Activated naive CD4-positive, alpha-beta T cell treated with anti-CD3 and anti-CD28 coated beads, Interleukin-2, amount 10 ng/mL, durations not matched to agents 7 days and 5 days (primary cell): Measurements from ENCODE around the gene F2.

ENCODE experiments used
- CTCF ChIA-PET: fragments of 350-600 bp; sonication (Branson Sonifier 250); formaldehyde crosslinking; loops from one replicate; lab custom pipeline; 2021; ENCODE audit warnings: antibody characterized with exemption; lab: Charles Lee
- DNase-seq: peaks from one replicate; pipeline ENCODE4 v3.0.0-alpha.2; 2020
- H3K27ac Mint-ChIP-seq: one replicate; pipeline ENCODE4 v1.8.0; 2021; ENCODE audit warnings: mild to moderate bottlenecking, moderate library complexity, mixed read lengths
- H3K27me3 Mint-ChIP-seq: one replicate; pipeline ENCODE4 v1.8.0; 2021; ENCODE audit warnings: mild to moderate bottlenecking, mixed read lengths
- H3K36me3 Mint-ChIP-seq: one replicate; pipeline ENCODE4 v1.8.0; 2021; ENCODE audit warnings: mixed read lengths
- H3K4me1 Mint-ChIP-seq: one replicate; pipeline ENCODE4 v1.8.0; 2021; ENCODE audit warnings: mixed read lengths
- H3K4me3 Mint-ChIP-seq: one replicate; pipeline ENCODE4 v1.8.0; 2021; ENCODE audit warnings: mild to moderate bottlenecking, moderate library complexity, mixed read lengths
- H3K9me3 Mint-ChIP-seq: one replicate; pipeline ENCODE4 v1.8.0; 2021; ENCODE audit warnings: mixed read lengths

F2 gene

DNA sequence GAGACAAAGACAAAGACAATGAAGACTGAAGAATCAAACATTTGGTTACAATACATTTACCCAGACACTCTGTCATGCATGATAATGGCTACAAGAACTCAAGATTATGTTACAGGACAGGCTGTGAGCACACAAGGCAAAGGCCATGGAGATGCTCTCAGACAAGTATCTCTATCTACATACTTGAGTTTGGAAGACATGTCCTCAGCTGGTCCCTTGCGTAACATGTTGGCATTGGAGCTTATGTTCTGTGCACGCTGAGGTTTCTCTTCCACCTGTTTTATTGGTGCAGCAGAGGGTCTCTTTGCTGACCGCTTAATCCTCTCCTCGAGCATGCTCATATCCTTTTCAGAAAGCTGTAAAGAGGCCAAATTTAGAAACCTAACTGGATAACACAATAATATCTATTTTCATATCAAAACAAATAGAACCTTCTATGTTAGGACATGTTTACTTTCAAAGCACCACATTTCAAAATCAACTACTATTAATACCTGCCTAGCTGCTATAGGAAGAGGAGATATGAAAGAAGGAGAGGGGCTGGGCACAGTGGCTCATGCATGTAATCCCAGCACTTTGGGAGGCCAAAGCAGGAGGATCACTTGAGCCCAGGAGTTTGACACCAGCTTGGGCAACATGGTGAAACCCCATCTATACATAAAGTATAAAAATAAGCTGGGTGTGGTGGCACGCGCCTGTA is 41.6 kb downstream of the F2 start:
- H3K27ac Mint-ChIP-seq = peak overlapping the region; percentile 25
- no peaks in the 10 kb centered on the region for H3K9me3 Mint-ChIP-seq
- CTCF ChIA-PET = no interaction called here
- no peaks in the 10 kb centered on the region for H3K27me3 Mint-ChIP-seq
- H3K4me1 Mint-ChIP-seq = no peaks in the 10 kb centered on the region
- no peak for DNase-seq
- peaks cover 64% of the 10 kb centered on the region for H3K36me3 Mint-ChIP-seq
- no peak overlapping the region for H3K4me3 Mint-ChIP-seq

DNA sequence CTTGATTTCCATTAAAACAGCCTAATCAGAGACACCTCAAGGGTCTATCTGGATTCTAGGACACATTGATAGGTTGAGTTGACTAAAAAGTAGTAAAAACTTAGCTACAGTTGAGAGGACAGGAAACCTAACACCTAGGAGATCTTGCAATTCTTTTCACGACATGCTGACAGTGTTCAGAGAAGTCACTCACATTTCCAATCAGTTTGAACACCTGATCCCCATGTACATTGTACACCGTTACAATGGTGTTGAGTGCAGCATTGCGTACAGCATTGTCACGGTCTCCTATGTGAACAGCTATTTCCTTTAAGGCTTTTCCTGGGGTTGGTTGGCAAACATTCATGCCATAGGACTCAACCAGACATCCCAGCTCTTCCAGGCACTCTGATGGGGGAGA is 42.8 kb downstream of the F2 start:
- Mint-ChIP-seq H3K4me3 (no peak overlapping the region), H3K4me1 (no peaks in the 10 kb centered on the region), H3K9me3 (no peaks in the 10 kb centered on the region), H3K27ac (no peak overlapping the region), H3K27me3 (no peaks in the 10 kb centered on the region), H3K36me3 (peaks cover 59% of the 10 kb centered on the region)
- CTCF ChIA-PET = no interaction called here
- no peak for DNase-seq

DNA sequence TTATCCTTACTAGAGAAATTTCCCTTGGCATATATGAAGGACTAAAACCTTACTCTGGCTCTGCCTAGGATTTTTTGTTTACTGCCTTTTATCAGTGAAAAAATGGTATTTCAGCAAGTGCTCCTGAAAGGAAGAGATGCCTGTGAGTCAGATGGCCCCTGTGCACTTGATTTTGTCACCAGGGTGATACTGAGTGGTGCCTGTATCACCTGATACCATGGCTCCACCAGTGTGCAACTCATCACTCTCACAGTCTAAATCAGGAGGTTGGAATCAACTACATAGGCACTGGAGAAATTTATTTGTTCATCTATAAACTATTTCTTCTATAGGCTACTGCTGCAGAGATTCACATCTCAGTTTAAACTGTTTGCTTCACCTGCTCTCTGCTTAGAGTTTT is 43.2 kb downstream of the F2 start:
- no peaks in the 10 kb centered on the region for H3K9me3 Mint-ChIP-seq
- H3K4me1 Mint-ChIP-seq = no peaks in the 10 kb centered on the region
- no peak overlapping the region for H3K27ac Mint-ChIP-seq
- CTCF ChIA-PET = no interaction called here
- peaks cover 59% of the 10 kb centered on the region for H3K36me3 Mint-ChIP-seq
- DNase-seq = no peak
- H3K27me3 Mint-ChIP-seq = no peaks in the 10 kb centered on the region
- H3K4me3 Mint-ChIP-seq = no peak overlapping the region

DNA sequence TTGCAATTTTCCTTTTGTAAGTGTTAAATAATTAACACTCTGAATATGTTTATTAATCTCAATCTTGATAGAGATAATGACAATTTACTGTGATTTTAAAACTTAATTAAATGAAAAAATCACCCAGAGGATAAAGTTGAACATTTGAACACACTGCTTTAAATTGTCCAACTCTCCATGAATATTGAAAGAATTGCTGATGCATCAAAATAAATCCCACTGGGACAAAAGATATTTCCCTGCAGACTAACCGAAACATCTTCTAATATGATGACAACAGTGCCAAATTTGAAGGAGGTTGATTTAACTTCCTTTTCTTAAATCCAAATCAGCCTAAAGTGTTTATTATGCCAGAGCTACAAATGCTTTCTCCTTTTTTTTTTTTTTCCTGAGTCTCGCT is 47.6 kb downstream of the F2 start:
- DNase-seq = no peak

DNA sequence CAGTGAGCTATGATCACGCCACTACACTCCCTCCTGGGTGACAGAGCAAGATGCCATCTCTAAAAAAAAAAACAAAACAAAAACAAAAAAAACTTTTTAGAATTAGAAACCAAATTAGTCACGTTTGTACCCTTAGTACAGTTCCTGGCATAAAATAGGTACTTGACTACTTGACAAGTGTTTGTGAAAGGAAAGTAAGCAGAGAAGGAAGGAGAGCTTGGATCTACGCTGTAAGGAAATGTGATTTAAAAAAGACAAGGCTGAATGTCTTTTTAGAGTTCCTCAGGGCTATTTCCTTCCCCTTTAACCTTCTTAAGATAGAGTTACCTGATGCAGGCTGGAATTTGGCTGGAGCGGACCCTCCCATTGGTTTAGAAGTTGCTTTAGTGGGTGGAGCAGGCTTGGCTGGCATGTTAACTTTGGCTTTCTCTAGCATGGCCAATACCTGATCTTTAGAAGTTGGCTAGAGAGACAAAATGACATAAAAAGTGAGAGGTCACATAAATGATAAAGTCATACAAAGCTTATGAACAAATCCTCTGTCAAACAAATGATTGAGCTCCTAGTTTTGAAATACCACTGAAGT is 50.7 kb downstream of the F2 start:
- H3K9me3 Mint-ChIP-seq = no peaks in the 10 kb centered on the region
- H3K27ac Mint-ChIP-seq = no peak overlapping the region
- H3K4me3 Mint-ChIP-seq = no peak overlapping the region
- no peak for DNase-seq
- peaks cover 45% of the 10 kb centered on the region for H3K36me3 Mint-ChIP-seq
- no peaks in the 10 kb centered on the region for H3K27me3 Mint-ChIP-seq
- H3K4me1 Mint-ChIP-seq = no peaks in the 10 kb centered on the region
- CTCF ChIA-PET = interaction anchor here (0.6 to 1.7 kb wide), 2 partner anchors 20 to 99 kb away, joined by 3 to 4 read pairs; no protein-coding TSS in a partner anchor

More for the DNA sequence above, 47.6 kb downstream of the F2 start:
- H3K4me1 Mint-ChIP-seq = no peaks in the 10 kb centered on the region
- H3K9me3 Mint-ChIP-seq = no peaks in the 10 kb centered on the region
- H3K27me3 Mint-ChIP-seq = no peaks in the 10 kb centered on the region
- CTCF ChIA-PET = no interaction called here
- no peak overlapping the region for H3K27ac Mint-ChIP-seq
- peaks cover 45% of the 10 kb centered on the region for H3K36me3 Mint-ChIP-seq
- H3K4me3 Mint-ChIP-seq = no peak overlapping the region

DNA sequence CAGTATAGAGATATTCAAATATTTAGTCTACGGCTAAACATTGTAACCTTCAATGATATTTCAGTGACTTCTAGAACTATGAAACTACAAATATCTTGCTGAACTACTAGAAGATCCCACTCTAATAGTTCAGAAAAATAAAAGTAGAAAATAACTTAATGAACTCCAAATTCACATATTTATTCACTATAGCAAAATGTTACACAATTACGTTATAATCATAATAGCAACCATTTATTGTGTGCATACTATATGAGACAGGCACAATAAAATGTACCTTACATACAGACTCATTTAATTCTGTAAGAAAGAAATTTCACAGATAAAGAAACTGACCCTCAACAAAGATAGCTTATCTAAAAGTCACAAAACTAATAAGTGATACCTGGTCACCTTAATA is 57.9 kb downstream of the F2 start:
- DNase-seq = no peak
- Mint-ChIP-seq H3K27me3 (no peaks in the 10 kb centered on the region), H3K27ac (no peak overlapping the region), H3K4me3 (no peak overlapping the region), H3K4me1 (no peaks in the 10 kb centered on the region), H3K36me3 (peaks cover 66% of the 10 kb centered on the region), H3K9me3 (no peaks in the 10 kb centered on the region)
- CTCF ChIA-PET = no interaction called here

DNA sequence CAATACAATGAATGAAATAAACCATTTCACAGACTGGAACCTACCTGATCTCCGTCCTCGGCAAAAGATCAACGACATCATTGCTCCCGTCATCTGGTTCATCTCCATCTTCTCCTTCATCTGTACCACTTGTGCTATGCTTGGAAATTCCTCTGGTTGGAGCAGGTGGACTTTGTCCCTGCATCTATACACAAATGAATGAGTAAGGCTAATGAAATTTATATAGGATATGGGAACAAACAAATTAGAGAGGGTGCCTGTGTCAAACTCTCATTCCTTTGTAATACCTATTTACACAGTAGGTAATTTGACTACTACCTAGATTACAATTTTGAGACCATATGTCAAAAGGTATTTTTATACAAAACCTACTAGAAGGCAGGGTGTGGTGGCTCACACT is 59.4 kb downstream of the F2 start:
- Mint-ChIP-seq H3K27ac (no peak overlapping the region), H3K36me3 (peaks cover 63% of the 10 kb centered on the region), H3K27me3 (no peaks in the 10 kb centered on the region), H3K4me3 (no peak overlapping the region), H3K9me3 (no peaks in the 10 kb centered on the region), H3K4me1 (no peaks in the 10 kb centered on the region)
- CTCF ChIA-PET = no interaction called here
- DNase-seq = no peak
